ENCODE data around the gene CD79A.
"Not testable (repeated sequence)": the region's sequence is repeated elsewhere in the genome, so short reads cannot be mapped to it uniquely, and the experiment has no call there.

Gene CD79A

GRCh38 chr19:41904118-41904870 is 27.2 kb downstream of the CD79A start:
- DNase-seq = no peak

- no peak for DNase-seq
Observed at GRCh38 chr19:41905273-41906002, 28.4 kb downstream of the CD79A start.

GRCh38 chr19:41906271-41906670 is 29.2 kb downstream of the CD79A start:
- DNase-seq = no peak

GRCh38 chr19:41906916-41907680 is 30.0 kb downstream of the CD79A start:
- DNase-seq = no peak

- DNase-seq = no peak
Observed at GRCh38 chr19:41907994-41908615, 31.0 kb downstream of the CD79A start.

- no peak for DNase-seq
Observed at GRCh38 chr19:41908724-41909464, 31.8 kb downstream of the CD79A start.

- DNase-seq = no peak
Observed at GRCh38 chr19:41909706-41910105, 32.6 kb downstream of the CD79A start.

GRCh38 chr19:41910240-41910991 is 33.3 kb downstream of the CD79A start:
- DNase-seq = no peak

- no peak for DNase-seq
Observed at GRCh38 chr19:41910992-41911888, 34.2 kb downstream of the CD79A start.

- DNase-seq = no peak
Observed at GRCh38 chr19:41911889-41912731, 35.0 kb downstream of the CD79A start.

GRCh38 chr19:41912899-41913537 is 35.9 kb downstream of the CD79A start:
- no peak for DNase-seq

- no peak for DNase-seq
Observed at GRCh38 chr19:41913538-41914423, 36.7 kb downstream of the CD79A start.

- DNase-seq = not testable (repeated sequence)
Observed at GRCh38 chr19:41914424-41914834, 37.4 kb downstream of the CD79A start.

GRCh38 chr19:41915021-41915775 is 38.1 kb downstream of the CD79A start:
- no peak for DNase-seq

GRCh38 chr19:41915776-41916414 is 38.8 kb downstream of the CD79A start:
- no peak for DNase-seq
